ENCODE results near the gene PDS5B.

DNA sequence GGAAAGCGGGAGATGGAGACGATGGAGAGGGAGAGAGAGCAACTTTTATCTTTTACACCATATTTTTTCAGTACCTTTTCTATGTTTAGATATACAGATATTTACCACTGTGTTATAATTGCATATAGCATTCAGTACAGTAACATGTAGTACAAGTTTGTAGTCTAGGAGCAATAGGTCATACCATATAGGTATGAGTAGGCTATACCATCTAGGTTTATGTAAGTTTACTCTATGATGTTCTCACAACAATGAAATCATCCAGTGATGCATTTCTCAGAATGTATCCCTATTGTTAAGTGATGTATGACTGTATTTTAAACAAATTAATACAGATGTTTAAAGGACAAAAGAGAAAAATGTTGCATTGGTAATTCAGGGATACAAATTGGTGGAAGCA, 136.1 kb downstream of the PDS5B start:
- TF ChIP-seq POLR2AphosphoS5 (IDR thresholded peaks at IDR 0.05) (no peak), POLR2A (IDR thresholded peaks at IDR 0.05) (no peak)
- TF ChIP-seq, protein P1, sequence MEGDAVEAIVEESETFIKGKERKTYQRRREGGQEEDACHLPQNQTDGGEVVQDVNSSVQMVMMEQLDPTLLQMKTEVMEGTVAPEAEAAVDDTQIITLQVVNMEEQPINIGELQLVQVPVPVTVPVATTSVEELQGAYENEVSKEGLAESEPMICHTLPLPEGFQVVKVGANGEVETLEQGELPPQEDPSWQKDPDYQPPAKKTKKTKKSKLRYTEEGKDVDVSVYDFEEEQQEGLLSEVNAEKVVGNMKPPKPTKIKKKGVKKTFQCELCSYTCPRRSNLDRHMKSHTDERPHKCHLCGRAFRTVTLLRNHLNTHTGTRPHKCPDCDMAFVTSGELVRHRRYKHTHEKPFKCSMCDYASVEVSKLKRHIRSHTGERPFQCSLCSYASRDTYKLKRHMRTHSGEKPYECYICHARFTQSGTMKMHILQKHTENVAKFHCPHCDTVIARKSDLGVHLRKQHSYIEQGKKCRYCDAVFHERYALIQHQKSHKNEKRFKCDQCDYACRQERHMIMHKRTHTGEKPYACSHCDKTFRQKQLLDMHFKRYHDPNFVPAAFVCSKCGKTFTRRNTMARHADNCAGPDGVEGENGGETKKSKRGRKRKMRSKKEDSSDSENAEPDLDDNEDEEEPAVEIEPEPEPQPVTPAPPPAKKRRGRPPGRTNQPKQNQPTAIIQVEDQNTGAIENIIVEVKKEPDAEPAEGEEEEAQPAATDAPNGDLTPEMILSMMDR (IDR thresholded peaks at IDR 0.05 in 8 of 11, conservative IDR thresholded peaks at IDR 0.05 in 3 of 11): no peak

Data from spleen (tissue), 7 donors.